GM13976 (cell line): Measurements from ENCODE around the gene BOLA2B.
A peak's percentile ranks its signal among the peaks of the same experiment; 100 is the strongest.

Experiments
- DNase-seq: peaks from one replicate; pipeline ENCODE4 v3.0.0; 2012; ENCODE audit warnings: low spot score
- in situ Hi-C: fragments of 300-500 bp; cut with MboI; formaldehyde crosslinking; loops from one replicate; pipeline ENCODE4 v1.12.0; 2022; ENCODE audit warnings: low sequenced_read_pairs, mixed read lengths, inconsistent platforms; ENCODE audit not compliant: unreplicated experiment
- TF ChIP-seq, protein P1 (sequence below): IDR thresholded peaks from 2 replicates; pipeline ENCODE4 v1.5.1; 2012; ENCODE audit warnings: borderline replicate concordance, mild to moderate bottlenecking; ENCODE audit not compliant: insufficient read depth; ENCODE audit errors: extremely low read depth, missing control alignments, control extremely low read depth

The BOLA2B gene

DNA sequence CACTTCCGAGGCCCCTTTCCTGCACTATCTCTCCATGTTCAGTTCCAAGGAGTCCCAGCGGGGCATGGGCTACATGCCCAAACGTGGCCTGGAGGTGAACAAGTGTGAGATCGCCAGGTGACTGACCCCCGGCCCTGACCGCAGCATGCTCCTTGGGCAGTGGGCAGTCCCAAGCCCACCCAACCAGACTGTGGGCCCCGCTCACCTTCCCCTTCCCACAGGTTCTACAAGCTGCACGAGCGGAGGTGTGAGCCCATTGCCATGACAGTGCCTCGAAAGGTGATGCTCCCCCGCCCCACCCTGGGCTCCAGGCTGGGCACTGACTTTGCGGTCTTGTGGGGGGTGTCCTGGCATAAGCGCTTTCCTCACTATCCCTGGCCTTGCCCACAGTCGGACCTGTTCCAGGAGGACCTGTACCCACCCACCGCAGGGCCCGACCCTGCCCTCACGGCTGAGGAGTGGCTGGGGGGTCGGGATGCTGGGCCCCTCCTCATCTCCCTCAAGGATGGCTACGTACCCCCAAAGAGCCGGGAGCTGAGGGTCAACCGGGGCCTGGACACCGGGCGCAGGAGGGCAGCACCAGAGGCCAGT, 5.4 kb downstream of the BOLA2B start:
- TF ChIP-seq, protein P1, sequence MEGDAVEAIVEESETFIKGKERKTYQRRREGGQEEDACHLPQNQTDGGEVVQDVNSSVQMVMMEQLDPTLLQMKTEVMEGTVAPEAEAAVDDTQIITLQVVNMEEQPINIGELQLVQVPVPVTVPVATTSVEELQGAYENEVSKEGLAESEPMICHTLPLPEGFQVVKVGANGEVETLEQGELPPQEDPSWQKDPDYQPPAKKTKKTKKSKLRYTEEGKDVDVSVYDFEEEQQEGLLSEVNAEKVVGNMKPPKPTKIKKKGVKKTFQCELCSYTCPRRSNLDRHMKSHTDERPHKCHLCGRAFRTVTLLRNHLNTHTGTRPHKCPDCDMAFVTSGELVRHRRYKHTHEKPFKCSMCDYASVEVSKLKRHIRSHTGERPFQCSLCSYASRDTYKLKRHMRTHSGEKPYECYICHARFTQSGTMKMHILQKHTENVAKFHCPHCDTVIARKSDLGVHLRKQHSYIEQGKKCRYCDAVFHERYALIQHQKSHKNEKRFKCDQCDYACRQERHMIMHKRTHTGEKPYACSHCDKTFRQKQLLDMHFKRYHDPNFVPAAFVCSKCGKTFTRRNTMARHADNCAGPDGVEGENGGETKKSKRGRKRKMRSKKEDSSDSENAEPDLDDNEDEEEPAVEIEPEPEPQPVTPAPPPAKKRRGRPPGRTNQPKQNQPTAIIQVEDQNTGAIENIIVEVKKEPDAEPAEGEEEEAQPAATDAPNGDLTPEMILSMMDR, result no peak
- in situ Hi-C loops, result loop anchor here (25.0 kb wide), 1 partner anchor 224 kb away; the partner anchor contains the start of gene ZNF771
- no peak for DNase-seq

DNA sequence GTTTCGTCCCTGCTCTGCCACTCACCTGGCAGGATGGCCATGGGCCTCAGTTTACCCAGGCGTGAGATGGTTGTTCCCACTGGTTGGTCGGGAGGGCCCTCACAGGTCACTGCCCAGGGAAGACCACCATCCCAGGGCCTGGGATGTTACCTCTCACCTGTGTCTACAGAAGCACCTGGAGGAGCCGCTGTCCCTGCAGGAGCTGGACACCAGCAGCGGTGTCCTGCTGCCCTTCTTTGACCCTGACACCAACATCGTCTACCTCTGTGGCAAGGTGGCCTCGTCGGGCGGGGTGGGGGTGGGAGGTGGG, 6.0 kb downstream of the BOLA2B start:
- no peak for DNase-seq
- in situ Hi-C loops, result loop anchor here (25.0 kb wide), 1 partner anchor 225 kb away; the partner anchor contains the start of gene ZNF771
- TF ChIP-seq, protein P1, result no peak

DNA sequence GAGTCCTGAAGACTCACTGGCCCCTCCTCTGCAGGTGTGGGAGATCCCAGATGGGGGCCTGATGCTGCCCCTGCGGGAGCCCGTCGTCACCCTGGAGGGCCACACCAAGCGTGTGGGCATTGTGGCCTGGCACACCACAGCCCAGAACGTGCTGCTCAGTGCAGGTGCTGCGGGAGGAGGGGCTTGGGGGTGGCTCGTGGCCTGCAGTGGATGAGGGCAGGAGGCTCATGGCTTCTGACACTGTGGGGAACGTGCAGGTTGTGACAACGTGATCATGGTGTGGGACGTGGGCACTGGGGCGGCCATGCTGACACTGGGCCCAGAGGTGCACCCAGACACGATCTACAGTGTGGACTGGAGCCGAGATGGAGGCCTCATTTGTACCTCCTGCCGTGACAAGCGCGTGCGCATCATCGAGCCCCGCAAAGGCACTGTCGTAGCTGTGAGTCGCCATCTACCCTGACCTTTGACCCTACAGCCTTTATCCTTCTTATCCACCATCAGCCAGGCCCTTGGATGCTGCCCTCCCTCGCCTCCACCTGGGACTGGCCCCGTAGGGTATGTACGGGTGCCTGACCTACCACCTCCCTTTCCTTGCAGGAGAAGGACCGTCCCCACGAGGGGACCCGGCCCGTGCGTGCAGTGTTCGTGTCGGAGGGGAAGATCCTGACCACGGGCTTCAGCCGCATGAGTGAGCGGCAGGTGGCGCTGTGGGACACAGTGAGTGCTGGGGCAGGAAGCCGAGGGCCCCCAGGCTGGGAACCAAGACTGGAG, 6.5 kb downstream of the BOLA2B start:
- DNase-seq, result peak; percentile 66
- in situ Hi-C loops, result loop anchor here (25.0 kb wide), 1 partner anchor 225 kb away; the partner anchor contains the start of gene ZNF771
- TF ChIP-seq, protein P1, result peak; percentile 87

DNA sequence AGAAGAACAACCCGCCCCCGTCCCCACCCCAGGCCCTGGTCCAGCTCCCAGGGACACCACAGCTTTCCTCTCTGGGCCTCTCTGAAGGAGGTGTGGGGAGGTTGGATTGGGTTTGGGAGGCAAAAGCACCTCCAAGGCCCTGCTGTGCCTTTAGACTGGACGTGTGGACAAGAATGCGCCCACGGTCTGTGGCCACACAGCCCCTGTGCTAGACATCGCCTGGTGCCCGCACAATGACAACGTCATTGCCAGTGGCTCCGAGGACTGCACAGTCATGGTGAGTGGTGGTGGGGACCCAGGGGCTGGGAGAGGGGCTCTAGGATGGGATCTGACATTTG, 7.1 kb downstream of the BOLA2B start:
- no peak for DNase-seq
- TF ChIP-seq, protein P1, result no peak
- in situ Hi-C loops, result loop anchor here (25.0 kb wide), 1 partner anchor 226 kb away; the partner anchor contains the start of gene ZNF771

DNA sequence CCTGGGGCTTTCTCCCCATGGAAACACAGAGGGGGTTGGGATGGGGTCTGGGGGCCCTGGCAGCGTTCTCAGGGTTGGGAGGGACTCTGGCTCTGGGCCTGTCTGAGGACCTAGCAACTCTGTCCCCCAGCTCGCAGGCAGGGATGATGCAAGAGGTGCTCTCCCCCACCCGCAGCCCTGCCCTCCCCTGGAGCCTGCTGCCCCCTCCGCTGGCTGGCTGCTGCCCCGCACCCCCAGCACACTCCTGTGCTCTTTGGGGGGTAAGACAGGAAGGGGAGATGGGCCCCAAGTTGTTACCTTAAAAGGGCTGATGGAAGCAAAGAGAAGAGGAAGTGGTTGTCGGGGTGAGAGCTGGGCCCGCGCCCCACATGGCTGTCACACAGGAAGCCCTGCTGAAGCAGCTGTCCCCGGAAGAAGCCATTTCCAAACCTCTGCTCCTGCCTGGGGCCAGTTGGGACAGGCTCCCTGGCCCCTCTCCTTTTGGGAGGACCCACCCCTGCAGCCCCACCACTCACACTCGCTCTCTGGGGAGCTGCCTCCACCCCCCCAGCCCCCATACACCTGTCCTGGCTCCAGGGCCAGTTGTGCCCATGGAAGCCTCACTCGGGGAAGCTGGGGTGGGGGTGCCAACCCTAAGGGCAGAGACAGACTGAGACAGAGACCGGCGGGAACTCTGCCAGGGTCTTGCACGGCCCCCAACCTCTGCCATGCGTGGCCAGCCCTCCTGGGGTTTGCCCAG, 7.6 kb downstream of the BOLA2B start:
- in situ Hi-C loops, result loop anchor here (25.0 kb wide), 1 partner anchor 226 kb away; the partner anchor contains the start of gene ZNF771
- peak; percentile 89 for DNase-seq
- TF ChIP-seq, protein P1, result no peak

DNA sequence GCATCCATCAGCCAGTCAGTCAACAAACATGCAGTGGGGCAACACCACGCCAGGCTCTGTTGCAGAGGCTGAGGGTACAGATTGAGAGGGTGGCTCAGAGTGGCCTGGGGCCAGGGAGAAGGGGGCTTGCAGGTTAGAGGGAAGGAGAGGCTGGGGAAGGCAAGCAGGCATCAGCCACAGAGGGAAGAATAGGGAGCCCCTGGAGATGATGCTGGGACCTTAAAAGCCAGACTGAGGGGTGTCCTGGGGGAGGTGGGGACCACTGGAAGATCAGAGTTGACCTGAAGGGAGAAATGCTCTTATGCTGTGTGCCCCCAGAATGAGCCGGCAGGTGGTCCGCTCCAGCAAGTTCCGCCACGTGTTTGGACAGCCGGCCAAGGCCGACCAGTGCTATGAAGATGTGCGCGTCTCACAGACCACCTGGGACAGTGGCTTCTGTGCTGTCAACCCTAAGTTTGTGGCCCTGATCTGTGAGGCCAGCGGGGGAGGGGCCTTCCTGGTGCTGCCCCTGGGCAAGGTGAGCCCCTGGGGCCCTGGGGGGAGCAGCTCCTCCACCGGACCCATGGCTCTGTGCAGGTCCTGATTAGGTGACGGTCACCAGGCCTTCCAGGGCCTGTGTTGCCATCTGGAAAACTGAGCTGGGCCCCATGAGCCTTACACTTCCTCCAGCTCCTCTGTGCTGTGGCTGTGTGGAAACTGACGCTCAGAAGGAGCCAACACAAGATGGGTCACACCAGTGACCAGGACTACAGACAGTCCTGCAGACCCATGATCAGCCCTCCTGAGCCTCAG, 8.4 kb downstream of the BOLA2B start:
- in situ Hi-C loops, result loop anchor here (25.0 kb wide), 1 partner anchor 227 kb away; the partner anchor contains the start of gene ZNF771
- peak; percentile 44 for DNase-seq
- TF ChIP-seq, protein P1, result no peak
